NT2/D1 (cell line): ENCODE results near the gene TMCC1.

Experiments used
- DNase-seq: peaks from one replicate; pipeline ENCODE4 v3.0.0-alpha.2; 2011; ENCODE audit warnings: low read depth, low spot score
- H3K27me3 ChIP-seq: 2 replicates; pipeline ENCODE4 v1.6.0; 2011; ENCODE audit warnings: mild to moderate bottlenecking; ENCODE audit not compliant: insufficient read length, insufficient read depth
- H3K36me3 ChIP-seq: 2 replicates; pipeline ENCODE4 v1.6.1; 2011; ENCODE audit warnings: mild to moderate bottlenecking, low read length, mixed read lengths; ENCODE audit not compliant: insufficient read depth, insufficient read length
- H3K4me1 ChIP-seq: 2 replicates; pipeline ENCODE4 v1.5.1; 2011; ENCODE audit not compliant: insufficient read depth, insufficient read length
- H3K4me3 ChIP-seq: 2 replicates; pipeline ENCODE4 v1.5.1; 2011; ENCODE audit warnings: low read depth; ENCODE audit not compliant: insufficient read length
- H3K9ac ChIP-seq: 2 replicates; pipeline ENCODE4 v1.6.0; 2011; ENCODE audit warnings: low read depth; ENCODE audit not compliant: insufficient read length
- H3K9me3 ChIP-seq: 2 replicates; pipeline ENCODE4 v1.5.1; 2011; ENCODE audit warnings: mild to moderate bottlenecking, low read length; ENCODE audit not compliant: insufficient read depth
- SUZ12 ChIP-seq: IDR thresholded peaks from 2 replicates; pipeline ENCODE4 v1.6.1; 2011; ENCODE audit not compliant: insufficient read length, insufficient read depth; ENCODE audit errors: extremely low read depth
- YY1 ChIP-seq: IDR thresholded peaks from 2 replicates; pipeline ENCODE4 v1.6.1; 2011; ENCODE audit not compliant: insufficient read length, insufficient read depth
- ZNF274 ChIP-seq: IDR thresholded peaks from 2 replicates; pipeline ENCODE4 v1.6.1; 2011; ENCODE audit warnings: mild to moderate bottlenecking, low read depth, low read length

TMCC1 gene

DNA sequence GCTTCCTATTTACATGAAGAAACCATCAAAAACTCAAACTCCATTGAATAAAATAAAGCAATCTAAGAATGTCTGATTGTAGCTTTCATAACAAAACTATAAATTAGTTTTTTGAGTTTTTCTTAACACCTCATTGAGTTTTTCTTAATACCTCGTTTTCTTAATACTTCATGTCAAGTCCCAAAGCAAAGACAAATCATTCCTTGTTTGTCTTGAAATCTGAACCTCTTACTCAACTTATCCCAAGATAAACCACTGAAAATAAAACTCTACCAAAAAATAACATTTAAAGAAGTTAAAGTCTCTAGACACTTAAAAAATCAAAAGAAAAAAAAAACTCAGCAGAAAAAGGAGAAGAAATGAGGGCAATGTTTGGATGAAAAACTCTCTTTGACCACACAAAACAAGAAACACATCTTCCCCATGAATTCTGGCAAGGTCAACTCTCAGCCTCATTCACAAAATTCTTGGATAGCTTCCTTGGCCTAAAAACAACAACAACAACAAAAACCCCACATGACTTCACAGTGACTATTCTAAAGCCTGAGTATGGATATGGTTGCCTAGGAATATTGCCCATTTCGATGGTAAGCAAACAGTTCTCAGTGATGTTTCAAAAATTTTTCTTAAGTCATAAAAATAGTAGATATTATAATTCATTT lies 38.2 kb downstream of the TMCC1 start:
- Histone ChIP-seq H3K36me3 (peaks cover 16% of the 10 kb centered on the region), H3K27me3 (no peaks in the 10 kb centered on the region), H3K9ac (no peak overlapping the region), H3K9me3 (peaks cover 4% of the 10 kb centered on the region; the same call in 1 of the 2 replicates), H3K4me1 (no peaks in the 10 kb centered on the region), H3K4me3 (no peak overlapping the region)
- TF ChIP-seq YY1 (no peak), ZNF274 (no peak)
- DNase-seq = no peak

DNA sequence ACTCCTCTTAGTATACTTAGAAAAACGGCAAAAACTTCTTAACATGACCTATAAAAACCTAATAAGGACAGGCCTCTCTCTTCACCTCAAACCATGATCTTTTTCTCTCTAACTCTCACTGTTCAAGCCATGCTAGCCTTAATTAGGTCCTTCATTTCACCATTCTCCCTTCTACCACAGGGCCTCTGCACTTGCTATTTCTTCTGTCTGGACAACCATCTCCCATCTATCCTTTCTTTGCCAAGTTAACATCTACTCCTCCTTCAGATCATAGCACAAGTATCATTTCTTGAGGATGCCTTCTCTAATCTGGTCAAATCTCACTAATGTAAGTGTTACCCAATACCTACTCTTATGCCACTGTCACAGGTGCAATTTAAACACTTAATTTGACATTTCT lies 39.1 kb downstream of the TMCC1 start:
- Histone ChIP-seq H3K27me3 (no peaks in the 10 kb centered on the region), H3K9me3 (peaks cover 4% of the 10 kb centered on the region; the same call in 1 of the 2 replicates), H3K4me1 (no peaks in the 10 kb centered on the region), H3K36me3 (peaks cover 14% of the 10 kb centered on the region), H3K4me3 (no peak overlapping the region), H3K9ac (no peak overlapping the region)
- no peak for DNase-seq
- TF ChIP-seq ZNF274 = no peak
- TF ChIP-seq YY1 = no peak
- TF ChIP-seq SUZ12 = no peak

- Histone ChIP-seq H3K27me3 (no peaks in the 10 kb centered on the region), H3K4me3 (no peak overlapping the region), H3K9ac (no peak overlapping the region), H3K4me1 (no peaks in the 10 kb centered on the region), H3K36me3 (no peaks in the 10 kb centered on the region), H3K9me3 (no peaks in the 10 kb centered on the region; the same call in 1 of the 2 replicates)
- TF ChIP-seq YY1 (no peak), SUZ12 (no peak), ZNF274 (no peak)
- DNase-seq = no peak
Observed at GRCh38 chr3:129845956-129846355, 47.6 kb downstream of the TMCC1 start.

DNA sequence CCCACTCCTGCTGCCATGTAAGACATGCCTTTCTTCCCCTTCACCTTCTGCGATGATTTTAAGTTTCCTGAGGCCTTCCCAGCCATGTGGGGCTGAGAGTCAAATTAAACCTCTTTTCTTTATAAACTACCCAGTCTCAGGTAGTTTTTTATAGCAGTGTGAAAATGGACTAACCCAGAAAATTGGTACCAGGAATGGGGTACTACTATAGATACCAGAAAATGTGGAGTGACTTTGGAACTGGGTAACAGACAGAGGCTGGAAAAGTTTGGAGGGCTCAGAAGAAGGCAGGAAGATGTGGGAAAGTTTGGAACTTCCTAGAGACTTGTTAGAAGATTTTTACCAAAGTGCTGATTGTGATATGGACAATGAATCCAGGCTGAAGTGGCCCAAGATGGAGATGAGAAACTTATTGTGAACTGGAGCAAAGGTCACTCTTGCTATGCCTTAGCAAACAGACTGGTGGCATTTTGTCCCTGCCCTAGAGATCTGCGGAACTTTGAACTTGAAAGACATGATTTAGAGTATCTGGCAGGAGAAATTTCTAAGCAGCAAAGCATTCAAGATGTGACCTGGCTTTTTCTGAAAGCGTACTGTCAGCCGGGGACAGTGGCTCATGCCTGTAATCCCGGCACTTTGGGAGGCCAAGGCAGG lies 52.7 kb downstream of the TMCC1 start:
- TF ChIP-seq SUZ12 (no peak), ZNF274 (no peak), YY1 (no peak)
- H3K27me3 ChIP-seq = no peaks in the 10 kb centered on the region
- no peaks in the 10 kb centered on the region for H3K36me3 ChIP-seq
- no peak overlapping the region for H3K9ac ChIP-seq
- H3K4me1 ChIP-seq = no peaks in the 10 kb centered on the region
- H3K4me3 ChIP-seq = no peak overlapping the region
- no peak for DNase-seq
- H3K9me3 ChIP-seq = no peaks in the 10 kb centered on the region

DNA sequence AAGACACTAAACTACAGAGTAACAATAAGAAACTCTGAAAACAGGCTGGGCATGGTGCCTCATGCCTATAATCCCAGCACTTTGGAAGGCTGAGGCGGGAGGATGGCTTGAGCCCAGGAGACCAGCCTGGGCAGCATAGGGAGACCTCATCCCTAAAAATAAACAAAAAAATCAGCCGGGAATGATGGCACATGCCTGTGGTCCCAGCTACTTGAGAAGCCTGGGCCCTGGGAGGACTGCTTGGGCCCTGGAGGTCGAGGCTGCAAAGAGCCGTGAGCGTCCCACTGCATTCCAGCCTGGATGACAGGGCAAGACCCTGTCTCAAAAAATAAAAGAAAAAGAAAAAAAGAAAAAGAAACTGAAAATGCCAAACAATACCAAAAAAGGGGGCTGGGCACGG lies 55.4 kb downstream of the TMCC1 start:
- DNase-seq = no peak
- Histone ChIP-seq H3K9ac (no peak overlapping the region), H3K4me3 (no peak overlapping the region), H3K9me3 (no peaks in the 10 kb centered on the region), H3K27me3 (no peaks in the 10 kb centered on the region), H3K4me1 (no peaks in the 10 kb centered on the region), H3K36me3 (no peaks in the 10 kb centered on the region)
- TF ChIP-seq SUZ12 (no peak), YY1 (no peak), ZNF274 (no peak)

DNA sequence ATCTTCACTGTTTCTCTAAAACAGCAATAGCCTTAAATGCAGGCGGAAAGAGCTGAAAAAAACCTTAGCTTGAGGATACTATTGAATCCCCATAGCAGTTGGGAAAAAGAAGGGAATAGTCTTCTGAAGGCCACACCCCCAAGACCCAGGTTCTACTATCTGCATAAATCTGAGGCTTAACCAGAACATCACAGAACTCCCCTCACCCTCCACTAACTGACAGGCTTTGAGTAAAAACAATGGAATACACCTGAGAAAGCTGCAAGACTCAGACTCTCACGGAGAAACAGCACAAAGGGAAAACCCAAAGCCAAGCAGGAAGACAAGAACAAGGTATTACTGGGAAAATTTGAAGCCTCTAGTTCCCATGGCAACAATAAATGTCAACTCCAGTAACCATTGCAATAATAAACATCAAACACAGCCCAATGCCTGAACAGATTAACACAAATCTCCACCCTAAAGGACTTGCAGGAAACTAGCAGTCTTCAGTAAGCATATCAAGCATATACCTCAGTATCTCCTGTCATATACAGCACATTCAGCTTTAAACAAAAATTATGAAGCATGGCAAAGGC lies 56.4 kb downstream of the TMCC1 start:
- no peaks in the 10 kb centered on the region for H3K27me3 ChIP-seq
- H3K4me3 ChIP-seq = no peak overlapping the region
- H3K4me1 ChIP-seq = no peaks in the 10 kb centered on the region
- no peak for DNase-seq
- H3K36me3 ChIP-seq = no peaks in the 10 kb centered on the region
- no peak overlapping the region for H3K9ac ChIP-seq
- no peak for TF ChIP-seq YY1
- no peak for TF ChIP-seq SUZ12
- no peak for TF ChIP-seq ZNF274
- no peaks in the 10 kb centered on the region for H3K9me3 ChIP-seq

- no peaks in the 10 kb centered on the region for H3K36me3 ChIP-seq
- H3K9ac ChIP-seq = no peak overlapping the region
- H3K4me1 ChIP-seq = no peaks in the 10 kb centered on the region
- H3K27me3 ChIP-seq = no peaks in the 10 kb centered on the region
- no peak for DNase-seq
- no peaks in the 10 kb centered on the region for H3K9me3 ChIP-seq
- H3K4me3 ChIP-seq = no peak overlapping the region
- TF ChIP-seq YY1 (no peak), SUZ12 (no peak), ZNF274 (no peak)
Observed at GRCh38 chr3:129836381-129837064, 57.0 kb downstream of the TMCC1 start.
